ENCODE results near the gene OR11H6.
"Not testable (repeated sequence)": the region's sequence is repeated elsewhere in the genome, so short reads cannot be mapped to it uniquely, and the experiment has no call there.

DNA sequence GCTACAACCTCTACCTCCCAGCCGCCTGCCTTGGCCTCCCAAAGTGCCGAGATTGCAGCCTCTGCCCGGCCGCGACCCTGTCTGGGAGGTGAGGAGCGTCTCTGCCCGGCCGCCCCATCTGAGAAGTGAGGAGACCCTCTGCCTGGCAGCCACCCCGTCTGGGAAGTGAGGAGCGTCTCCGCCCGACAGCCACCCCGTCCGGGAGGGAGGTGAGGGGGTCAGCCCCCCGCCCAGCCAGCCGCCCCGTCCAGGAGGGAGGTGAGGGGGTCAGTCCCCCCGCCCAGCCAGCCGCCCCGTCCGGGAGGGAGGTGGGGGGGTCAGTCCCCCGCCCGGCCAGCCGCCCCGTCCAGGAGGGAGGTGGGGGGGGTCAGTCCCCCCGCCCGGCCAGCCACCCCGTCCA is 11.1 kb upstream of the OR11H6 start:
- TF ChIP-seq, protein P1, sequence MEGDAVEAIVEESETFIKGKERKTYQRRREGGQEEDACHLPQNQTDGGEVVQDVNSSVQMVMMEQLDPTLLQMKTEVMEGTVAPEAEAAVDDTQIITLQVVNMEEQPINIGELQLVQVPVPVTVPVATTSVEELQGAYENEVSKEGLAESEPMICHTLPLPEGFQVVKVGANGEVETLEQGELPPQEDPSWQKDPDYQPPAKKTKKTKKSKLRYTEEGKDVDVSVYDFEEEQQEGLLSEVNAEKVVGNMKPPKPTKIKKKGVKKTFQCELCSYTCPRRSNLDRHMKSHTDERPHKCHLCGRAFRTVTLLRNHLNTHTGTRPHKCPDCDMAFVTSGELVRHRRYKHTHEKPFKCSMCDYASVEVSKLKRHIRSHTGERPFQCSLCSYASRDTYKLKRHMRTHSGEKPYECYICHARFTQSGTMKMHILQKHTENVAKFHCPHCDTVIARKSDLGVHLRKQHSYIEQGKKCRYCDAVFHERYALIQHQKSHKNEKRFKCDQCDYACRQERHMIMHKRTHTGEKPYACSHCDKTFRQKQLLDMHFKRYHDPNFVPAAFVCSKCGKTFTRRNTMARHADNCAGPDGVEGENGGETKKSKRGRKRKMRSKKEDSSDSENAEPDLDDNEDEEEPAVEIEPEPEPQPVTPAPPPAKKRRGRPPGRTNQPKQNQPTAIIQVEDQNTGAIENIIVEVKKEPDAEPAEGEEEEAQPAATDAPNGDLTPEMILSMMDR (IDR thresholded peaks at IDR 0.05) = not testable (repeated sequence)
- not testable (repeated sequence) for TF ChIP-seq POLR2A (IDR thresholded peaks at IDR 0.05)

Data from right lobe of liver (tissue), 4 donors.